Immature natural killer cell (primary cell): Measurements from ENCODE around the gene BRD8. TPM values are rescaled to one million over a fixed set of nuclear protein-coding genes. Genes with fewer than 3 reads are reported as not detected.
"Not testable (repeated sequence)": the region's sequence is repeated elsewhere in the genome, so short reads cannot be mapped to it uniquely, and the experiment has no call there.

Experiments
- DNase-seq, 3 donors: peaks; one replicate each; pipeline ENCODE4 v3.0.0; 2022; ENCODE audit warnings: mixed read lengths in 1 of 3
- H3K27ac Mint-ChIP-seq, 6 donors: one replicate each; pipeline ENCODE4 v1.8.0; 2020; ENCODE audit warnings: mixed read lengths in 6 of 6, mild to moderate bottlenecking in 5 of 6, inconsistent platforms in 4 of 6, moderate library complexity in 3 of 6
- H3K27me3 Mint-ChIP-seq, 3 donors: one replicate each; pipeline ENCODE4 v1.8.0; 2020 to 2021; ENCODE audit warnings: low read depth in 3 of 3, mild to moderate bottlenecking in 3 of 3, mixed read lengths in 3 of 3, moderate library complexity in 3 of 3, inconsistent platforms in 1 of 3
- H3K36me3 Mint-ChIP-seq, 3 donors: one replicate each; pipeline ENCODE4 v1.8.0; 2020; ENCODE audit warnings: mixed read lengths in 3 of 3, inconsistent platforms in 2 of 3, mild to moderate bottlenecking in 2 of 3
- H3K4me1 Mint-ChIP-seq, 2 donors: one replicate each; pipeline ENCODE4 v1.8.0; 2020; ENCODE audit warnings: inconsistent platforms in 2 of 2, mild to moderate bottlenecking in 2 of 2, mixed read lengths in 2 of 2, moderate library complexity in 1 of 2
- H3K4me3 Mint-ChIP-seq, 5 donors: one replicate each; pipeline ENCODE4 v1.8.0; 2020; ENCODE audit warnings: mild to moderate bottlenecking in 5 of 5, mixed read lengths in 5 of 5, inconsistent platforms in 3 of 5, moderate library complexity in 3 of 5
- H3K9me3 Mint-ChIP-seq, 6 donors: one replicate each; pipeline ENCODE4 v1.8.0; 2020; ENCODE audit warnings: mild to moderate bottlenecking in 6 of 6, mixed read lengths in 6 of 6, inconsistent platforms in 4 of 6, moderate library complexity in 3 of 6
- polyA plus RNA-seq, 3 donors: library from polyadenylated mRNA; unstranded; fragments of 300-500 nt; fragmentation: Illumina TruSeq; gene quantifications; one replicate each; pipeline ENCODE4 v1.2.3, GENCODE V29; 2021

BRD8 gene
- polyA plus RNA-seq, 3 donors from 2014 or later, result 10.6 to 32.0 (median 16.8) TPM

DNA sequence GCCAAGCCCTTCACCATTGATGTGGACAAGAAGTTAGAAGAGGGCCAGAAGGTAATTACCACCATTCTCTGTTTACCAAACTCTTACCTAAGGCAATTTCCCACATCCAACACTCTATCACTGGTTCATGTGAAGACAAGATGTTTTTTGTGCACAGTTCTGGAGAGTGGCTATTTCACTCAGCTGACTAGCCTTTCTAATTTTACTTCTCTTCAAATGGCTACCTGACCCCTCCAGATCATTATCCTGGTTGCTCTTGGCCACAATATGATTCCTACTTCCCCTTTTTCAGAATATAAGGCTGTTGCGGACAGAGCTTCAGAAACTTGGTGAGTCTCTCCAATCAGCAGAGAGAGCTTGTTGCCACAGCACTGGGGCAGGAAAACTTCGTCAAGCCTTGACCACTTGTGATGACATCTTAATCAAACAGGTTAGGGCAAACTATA lies 7.6 kb upstream of the BRD8 start:
- Mint-ChIP-seq H3K9me3 (no peaks in the 10 kb centered on the region), H3K4me1 (no peaks in the 10 kb centered on the region), H3K27ac (peak overlapping the region in 1 of 6 donors; percentile 39), H3K27me3 (no peaks in the 10 kb centered on the region), H3K36me3 (peaks cover 8 to 41% (median 9%) of the 10 kb centered on the region in 3 donors), H3K4me3 (no peak overlapping the region)
- DNase-seq, result no peak

DNA sequence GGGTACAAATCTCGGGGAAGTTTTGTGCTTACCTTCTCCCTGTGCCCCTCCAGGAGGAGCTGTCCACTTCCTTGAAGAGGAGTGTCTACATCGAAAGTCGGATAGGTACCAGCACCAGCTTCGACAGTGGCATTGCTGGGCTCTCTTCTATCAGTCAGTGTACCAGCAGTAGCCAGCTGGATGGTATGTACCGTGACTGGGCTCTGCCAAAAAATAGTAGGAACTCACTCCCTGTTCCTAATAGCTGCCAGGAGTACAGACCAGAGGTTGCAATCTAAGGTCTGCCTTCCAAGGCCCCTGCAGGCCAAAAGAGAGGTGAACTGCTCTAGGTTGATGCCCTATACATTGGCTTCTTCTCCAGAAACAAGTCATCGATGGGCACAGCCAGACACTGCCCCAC lies 4.4 kb upstream of the BRD8 start:
- Mint-ChIP-seq H3K27ac (no peak overlapping the region), H3K4me1 (peaks cover 0 to 3% of the 10 kb centered on the region in 2 donors), H3K4me3 (no peak overlapping the region), H3K36me3 (peaks cover 0 to 20% (median 0%) of the 10 kb centered on the region in 3 donors), H3K9me3 (no peaks in the 10 kb centered on the region), H3K27me3 (no peaks in the 10 kb centered on the region)
- DNase-seq, result no peak

DNA sequence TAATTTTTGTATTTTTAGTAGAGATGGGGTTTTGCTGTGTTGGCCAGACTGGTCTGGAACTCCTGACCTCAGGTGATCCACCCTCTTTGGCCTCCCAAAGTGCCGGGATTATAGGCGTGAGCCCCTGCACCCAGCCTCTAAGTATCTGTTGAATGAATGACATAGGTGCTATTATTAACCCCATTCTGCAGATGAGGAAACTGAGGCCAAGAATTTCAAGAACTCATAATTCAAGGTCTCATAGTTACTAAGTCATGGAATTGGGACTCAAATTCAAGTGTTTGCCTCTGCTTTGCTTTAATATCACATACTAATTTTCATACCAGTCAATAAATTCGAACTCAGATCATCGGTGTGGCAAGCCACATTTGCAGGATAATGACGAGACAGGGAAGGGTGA lies 2.4 kb upstream of the BRD8 start:
- no peaks in the 10 kb centered on the region for H3K9me3 Mint-ChIP-seq
- H3K27me3 Mint-ChIP-seq, result peaks cover 0 to 3% (median 1%) of the 10 kb centered on the region in 3 donors
- no peak overlapping the region for H3K27ac Mint-ChIP-seq
- no peak for DNase-seq
- H3K36me3 Mint-ChIP-seq, result peaks cover 0 to 6% (median 0%) of the 10 kb centered on the region in 3 donors
- peaks cover 0 to 5% of the 10 kb centered on the region in 2 donors for H3K4me1 Mint-ChIP-seq
- no peak overlapping the region for H3K4me3 Mint-ChIP-seq

DNA sequence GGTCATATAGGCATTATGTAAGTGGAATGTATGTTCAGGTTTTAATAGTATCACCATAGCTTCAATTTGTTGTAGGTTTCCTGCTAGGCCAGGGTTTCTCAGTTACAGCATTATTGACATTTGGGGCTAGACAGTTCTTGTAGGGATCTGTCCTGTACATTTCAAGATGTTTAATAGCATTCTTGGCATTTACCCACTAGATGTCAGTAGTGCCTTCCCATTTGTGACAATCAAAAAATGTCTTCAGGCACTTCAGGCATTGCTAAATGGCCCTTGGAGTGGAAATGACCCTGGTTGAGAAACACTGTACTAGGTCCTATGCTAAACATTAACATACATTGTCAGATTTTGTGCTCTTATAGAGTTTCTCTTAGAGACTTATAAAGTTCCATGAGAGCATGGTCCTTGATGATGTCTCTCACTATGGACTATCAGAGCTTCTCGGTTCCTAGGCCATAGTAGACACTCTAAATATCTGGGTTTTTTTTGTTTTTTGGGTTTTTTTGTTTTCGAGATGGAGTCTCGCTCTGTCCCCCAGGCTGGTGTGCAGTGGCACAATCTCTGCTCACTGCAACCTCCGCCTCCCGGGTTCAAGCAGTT lies 1.9 kb upstream of the BRD8 start:
- Mint-ChIP-seq H3K4me1 (peaks cover 0 to 5% of the 10 kb centered on the region in 2 donors), H3K27me3 (peaks cover 0 to 3% (median 1%) of the 10 kb centered on the region in 3 donors), H3K9me3 (no peaks in the 10 kb centered on the region), H3K4me3 (peak overlapping the region in 2 of 5 donors; percentile 50 to 54), H3K27ac (peak overlapping the region in 1 of 6 donors; percentile 51), H3K36me3 (peaks cover 0 to 5% (median 0%) of the 10 kb centered on the region in 3 donors)
- peak in 2 of 3 donors; percentile 15 to 35 for DNase-seq

DNA sequence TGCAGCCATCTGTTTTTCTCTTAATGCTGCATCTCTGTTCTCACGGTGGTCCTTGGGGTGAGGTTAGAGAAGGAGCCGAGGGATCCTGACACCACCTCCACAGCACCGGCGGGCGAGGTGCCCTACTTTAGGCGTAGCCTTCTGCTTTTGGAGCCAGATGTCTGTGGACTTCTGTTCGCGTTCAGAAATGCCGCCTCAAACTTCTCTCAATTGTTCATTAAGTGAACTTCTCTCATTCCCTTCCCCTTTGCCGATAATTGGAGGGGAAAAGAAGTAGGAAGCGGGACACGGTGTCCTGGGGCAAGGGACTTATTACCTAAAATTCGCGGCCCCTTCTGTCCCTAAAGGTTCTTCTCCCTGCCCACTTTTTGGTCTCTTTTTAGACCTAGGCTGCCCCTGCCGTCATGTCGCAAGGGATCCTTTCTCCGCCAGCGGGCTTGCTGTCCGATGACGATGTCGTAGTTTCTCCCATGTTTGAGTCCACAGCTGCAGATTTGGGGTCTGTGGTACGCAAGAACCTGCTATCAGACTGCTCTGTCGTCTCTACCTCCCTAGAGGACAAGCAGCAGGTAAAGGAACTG lies 937 bp upstream of the BRD8 start:
- Mint-ChIP-seq H3K36me3 (peaks cover 0 to 5% (median 0%) of the 10 kb centered on the region in 3 donors), H3K4me1 (peaks cover 0 to 5% of the 10 kb centered on the region in 2 donors), H3K4me3 (no peak overlapping the region), H3K27ac (peak overlapping the region in 2 of 6 donors; percentile 1 to 26), H3K9me3 (no peaks in the 10 kb centered on the region), H3K27me3 (peaks cover 0 to 3% (median 1%) of the 10 kb centered on the region in 3 donors)
- DNase-seq, result no peak

DNA sequence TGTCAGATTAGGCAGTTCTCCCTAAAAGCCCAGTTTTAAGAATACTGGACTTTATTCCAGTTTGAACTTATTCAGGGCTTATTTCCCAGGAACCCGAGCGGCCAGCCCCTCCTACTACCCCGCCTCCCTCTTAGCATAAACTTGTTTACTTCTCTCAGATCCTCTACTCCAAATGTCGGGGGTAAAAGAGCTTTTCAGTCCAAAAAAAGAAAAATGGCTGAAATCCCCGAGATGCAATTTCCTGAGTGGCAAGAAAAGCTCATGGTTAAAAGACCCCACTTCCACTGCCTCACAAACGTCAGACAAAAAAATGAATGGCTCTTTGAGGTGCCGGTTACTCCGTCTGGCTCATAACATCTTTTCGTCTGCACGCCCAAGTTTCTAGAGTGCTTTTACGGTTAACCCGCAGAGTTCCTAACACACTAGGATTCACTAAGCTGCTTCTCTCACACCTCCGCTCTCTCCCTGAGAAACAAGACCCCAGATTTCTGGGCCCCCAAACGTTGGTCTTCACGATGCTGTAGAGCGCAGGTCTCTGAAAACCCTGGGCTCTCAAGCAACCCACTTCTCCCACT lies 402 bp downstream of the BRD8 start:
- Mint-ChIP-seq H3K4me3 (no peak overlapping the region), H3K9me3 (no peaks in the 10 kb centered on the region), H3K4me1 (peaks cover 5 to 6% of the 10 kb centered on the region in 2 donors), H3K27me3 (peaks cover 0 to 3% (median 1%) of the 10 kb centered on the region in 3 donors), H3K27ac (no peak overlapping the region), H3K36me3 (peaks cover 0 to 12% (median 6%) of the 10 kb centered on the region in 3 donors)
- DNase-seq, result peak in 2 of 3 donors; percentile 7 to 10

DNA sequence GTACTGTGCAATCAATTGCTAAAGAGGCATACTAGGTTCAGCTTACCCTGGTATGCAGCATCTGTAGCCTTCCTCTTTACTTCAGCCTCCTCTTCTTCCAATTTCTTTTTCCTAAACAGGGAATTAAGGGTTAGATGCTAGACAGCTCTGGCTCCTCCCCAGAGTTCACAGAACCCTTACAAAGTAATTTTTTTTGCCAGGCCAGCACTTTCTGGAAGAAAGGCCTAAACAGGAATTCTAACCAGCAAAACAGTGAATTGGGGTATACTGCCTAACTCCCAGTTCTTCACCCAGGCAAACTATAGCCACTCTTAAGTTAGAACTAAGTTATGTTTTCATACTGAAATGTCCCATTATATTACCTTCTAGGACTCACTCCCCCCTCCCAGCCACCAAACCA lies 8.1 kb downstream of the BRD8 start:
- Mint-ChIP-seq H3K36me3 (peaks cover 38 to 66% (median 40%) of the 10 kb centered on the region in 3 donors), H3K4me3 (no peak overlapping the region), H3K27ac (no peak overlapping the region)

DNA sequence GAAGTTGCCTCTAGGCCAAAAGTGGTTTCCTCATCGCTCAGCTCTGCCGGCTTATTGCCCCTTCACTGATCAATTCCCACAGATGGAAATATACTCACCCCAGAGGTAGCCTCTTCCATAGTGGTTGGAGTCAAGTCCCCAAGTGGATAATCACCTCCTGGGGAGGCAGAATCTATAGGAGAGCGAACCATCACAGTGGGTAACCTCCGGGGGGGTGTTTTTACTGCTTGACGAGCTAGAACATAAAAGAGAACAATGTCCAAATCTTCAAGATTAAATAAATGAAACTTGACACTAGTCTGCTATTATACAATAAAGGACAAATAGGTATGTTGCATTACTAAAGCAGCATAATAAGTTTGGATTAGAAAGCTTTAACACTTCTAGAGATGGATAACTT lies 9.3 kb downstream of the BRD8 start:
- Mint-ChIP-seq H3K9me3 (no peaks in the 10 kb centered on the region), H3K36me3 (peaks cover 49 to 74% (median 50%) of the 10 kb centered on the region in 3 donors), H3K4me3 (no peak overlapping the region), H3K27ac (no peak overlapping the region), H3K27me3 (no peaks in the 10 kb centered on the region), H3K4me1 (peaks cover 0 to 22% of the 10 kb centered on the region in 2 donors)
- DNase-seq, result no peak

More for the DNA sequence above, 8.1 kb downstream of the BRD8 start:
- DNase-seq, result no peak
- H3K27me3 Mint-ChIP-seq, result no peaks in the 10 kb centered on the region
- no peaks in the 10 kb centered on the region for H3K9me3 Mint-ChIP-seq
- peaks cover 0 to 22% of the 10 kb centered on the region in 2 donors for H3K4me1 Mint-ChIP-seq

DNA sequence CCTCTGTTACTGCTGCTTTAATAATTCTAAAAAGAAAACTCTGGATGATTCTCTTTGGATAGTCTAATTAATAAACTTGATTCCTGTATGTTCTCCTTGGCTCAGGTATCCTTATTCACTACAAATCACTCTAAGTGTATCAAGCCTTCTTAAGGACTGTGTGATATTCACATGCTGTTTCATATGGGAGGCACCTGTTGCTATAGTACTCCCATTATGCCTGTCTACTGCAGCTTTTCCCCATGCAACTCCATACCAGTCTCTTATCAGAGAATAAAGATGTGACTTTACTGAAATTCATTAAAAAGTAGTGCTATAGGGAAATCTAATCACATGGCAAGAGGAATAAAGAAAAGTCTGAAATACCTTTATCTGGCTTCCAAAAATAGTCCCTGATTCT lies 14.7 kb downstream of the BRD8 start:
- Mint-ChIP-seq H3K27me3 (no peaks in the 10 kb centered on the region), H3K4me3 (no peak overlapping the region), H3K27ac (no peak overlapping the region), H3K4me1 (no peaks in the 10 kb centered on the region), H3K36me3 (peaks cover 57 to 82% (median 64%) of the 10 kb centered on the region in 3 donors), H3K9me3 (no peaks in the 10 kb centered on the region)
- DNase-seq, result no peak

DNA sequence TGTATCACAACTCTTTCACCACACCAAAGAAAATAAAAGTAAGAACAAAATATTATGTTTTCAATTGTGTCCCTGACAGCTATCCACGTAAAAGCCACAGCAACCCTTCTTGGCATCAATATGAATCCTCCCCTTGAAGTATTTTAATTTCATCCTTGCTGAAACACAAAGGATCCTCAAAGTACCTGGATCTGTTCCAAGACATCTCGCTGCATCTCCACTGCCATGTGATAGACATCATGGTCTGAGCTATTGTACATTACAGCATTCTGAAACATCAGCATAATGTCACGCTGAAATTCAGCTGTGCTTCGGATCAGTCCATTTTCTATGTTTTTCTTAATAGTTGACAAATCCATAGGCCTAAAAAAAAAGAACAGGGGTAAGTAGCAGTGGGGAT lies 17.7 kb downstream of the BRD8 start:
- Mint-ChIP-seq H3K4me1 (no peaks in the 10 kb centered on the region), H3K27me3 (no peaks in the 10 kb centered on the region), H3K4me3 (no peak overlapping the region), H3K27ac (no peak overlapping the region), H3K9me3 (no peaks in the 10 kb centered on the region), H3K36me3 (peaks cover 38 to 81% (median 70%) of the 10 kb centered on the region in 3 donors)
- DNase-seq, result no peak

DNA sequence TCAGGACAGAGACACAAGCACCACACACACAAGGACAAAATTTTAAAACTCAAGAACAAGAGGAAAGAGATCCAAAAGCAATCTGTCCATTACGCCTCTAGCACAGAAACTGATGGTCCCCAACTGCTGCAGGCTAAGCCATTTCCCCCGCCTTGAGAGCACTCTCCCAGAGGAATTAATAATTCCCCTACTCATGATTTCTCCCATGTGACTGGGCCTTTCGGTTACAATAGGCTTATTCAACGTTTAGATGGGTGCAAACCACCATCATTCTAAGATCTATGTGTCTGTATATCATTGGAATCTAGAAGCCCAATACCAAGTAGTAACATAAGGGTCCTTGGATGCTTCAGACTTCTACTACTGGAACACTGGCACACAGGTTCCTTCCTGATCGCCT lies 18.8 kb downstream of the BRD8 start:
- no peaks in the 10 kb centered on the region for H3K4me1 Mint-ChIP-seq
- no peak for DNase-seq
- peaks cover 32 to 72% (median 59%) of the 10 kb centered on the region in 3 donors for H3K36me3 Mint-ChIP-seq
- no peaks in the 10 kb centered on the region for H3K27me3 Mint-ChIP-seq
- H3K27ac Mint-ChIP-seq, result peak overlapping the region in 2 of 6 donors; percentile 4 to 6
- no peaks in the 10 kb centered on the region for H3K9me3 Mint-ChIP-seq
- no peak overlapping the region for H3K4me3 Mint-ChIP-seq

DNA sequence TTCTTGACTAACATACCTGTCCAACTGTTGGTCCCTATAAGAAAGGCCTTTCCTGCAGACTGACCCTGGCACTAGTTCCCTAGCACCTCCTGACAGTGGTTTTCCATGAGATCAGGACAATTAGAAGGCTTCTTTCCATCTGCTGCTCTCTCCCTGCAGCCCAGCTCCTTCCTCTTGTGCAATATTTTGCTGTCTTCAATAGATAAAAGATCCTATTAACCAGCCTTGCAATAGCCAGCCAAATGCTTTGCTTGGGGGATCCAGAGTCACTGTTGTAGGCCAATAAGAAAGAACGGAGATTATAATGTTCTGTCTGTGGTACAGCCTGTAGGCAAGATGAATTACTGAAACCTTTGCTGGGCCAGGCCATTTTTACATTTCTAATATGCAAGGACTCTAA lies 20.8 kb downstream of the BRD8 start:
- H3K4me3 Mint-ChIP-seq, result no peak overlapping the region
- no peak overlapping the region for H3K27ac Mint-ChIP-seq
- H3K4me1 Mint-ChIP-seq, result no peaks in the 10 kb centered on the region
- H3K36me3 Mint-ChIP-seq, result peaks cover 23 to 52% (median 39%) of the 10 kb centered on the region in 3 donors
- no peaks in the 10 kb centered on the region for H3K9me3 Mint-ChIP-seq
- no peaks in the 10 kb centered on the region for H3K27me3 Mint-ChIP-seq
- no peak for DNase-seq

DNA sequence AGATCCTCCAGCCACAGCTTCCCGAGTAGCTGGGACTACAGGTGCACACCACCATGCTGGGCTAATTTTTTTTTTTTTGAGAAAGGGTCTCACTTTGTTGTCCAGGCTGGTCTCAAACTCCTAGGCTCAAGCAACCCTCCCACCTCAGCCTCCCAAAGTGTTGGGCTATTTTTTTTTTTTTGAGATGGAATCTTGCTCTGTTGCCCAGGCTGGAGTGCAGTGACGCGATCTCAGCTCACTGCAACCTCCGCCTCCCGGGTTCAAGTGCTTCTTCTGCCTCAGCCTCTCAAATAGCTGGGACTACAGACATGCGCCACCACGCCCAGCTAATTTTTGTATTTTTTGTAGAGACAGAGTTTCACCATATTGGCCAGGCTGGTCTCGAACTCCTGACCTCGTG lies 22.5 kb downstream of the BRD8 start:
- H3K27me3 Mint-ChIP-seq, H3K9me3 Mint-ChIP-seq, H3K4me3 Mint-ChIP-seq, DNase-seq, H3K4me1 Mint-ChIP-seq, H3K27ac Mint-ChIP-seq: not testable (repeated sequence)
- H3K36me3 Mint-ChIP-seq, result peaks cover 19 to 43% (median 38%) of the 10 kb centered on the region in 3 donors

DNA sequence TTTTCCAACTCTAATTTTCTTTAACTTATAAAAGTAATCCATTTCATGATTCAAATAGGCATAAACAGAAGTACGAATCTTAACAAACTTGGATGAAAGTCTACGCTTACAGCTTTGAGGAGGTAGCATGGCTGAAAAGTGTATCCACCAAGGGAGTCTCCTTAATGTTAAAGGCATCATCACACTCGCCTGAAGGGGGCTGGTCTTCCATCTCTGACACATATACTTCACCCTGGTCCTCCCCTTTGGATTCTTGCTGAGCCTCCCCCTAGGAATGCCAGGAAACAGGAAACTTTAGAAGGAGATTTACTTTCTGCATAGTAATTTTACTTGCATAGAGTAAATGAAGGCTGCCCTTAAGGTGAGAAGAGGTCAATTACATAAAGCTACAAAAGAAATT lies 28.9 kb downstream of the BRD8 start:
- Mint-ChIP-seq H3K27ac (no peak overlapping the region), H3K9me3 (no peaks in the 10 kb centered on the region), H3K4me1 (no peaks in the 10 kb centered on the region), H3K36me3 (no peaks in the 10 kb centered on the region), H3K4me3 (no peak overlapping the region), H3K27me3 (peaks cover 0 to 2% (median 0%) of the 10 kb centered on the region in 3 donors)
- DNase-seq, result no peak
